B cell (primary cell): ENCODE data around the gene DDAH1.

ENCODE experiments used
- CTCF ChIP-seq: fragments of 200-600 bp; IDR thresholded peaks from one replicate; pipeline ENCODE4 v1.8.0; 2022; ENCODE audit warnings: antibody characterized with exemption, mild to moderate bottlenecking
- EZH2 ChIP-seq: IDR thresholded peaks from 2 replicates; pipeline ENCODE4 v1.6.1; 2012; ENCODE audit warnings: borderline replicate concordance, low read depth, mild to moderate bottlenecking, moderate library complexity, low read length; ENCODE audit not compliant: insufficient read depth, poor library complexity, severe bottlenecking

GRCh38 chr1:85318217-85318616 lies 146.7 kb downstream of the DDAH1 start:
- TF ChIP-seq CTCF, result no peak
- TF ChIP-seq EZH2, result no peak
